ENCODE data around the gene MGAT5B. TPM values are rescaled to one million over a fixed set of nuclear protein-coding genes. Genes with fewer than 3 reads are reported as not detected.

The MGAT5B gene
- total RNA-seq, 1 experiment from 2014 or later: 4.4 TPM

DNA sequence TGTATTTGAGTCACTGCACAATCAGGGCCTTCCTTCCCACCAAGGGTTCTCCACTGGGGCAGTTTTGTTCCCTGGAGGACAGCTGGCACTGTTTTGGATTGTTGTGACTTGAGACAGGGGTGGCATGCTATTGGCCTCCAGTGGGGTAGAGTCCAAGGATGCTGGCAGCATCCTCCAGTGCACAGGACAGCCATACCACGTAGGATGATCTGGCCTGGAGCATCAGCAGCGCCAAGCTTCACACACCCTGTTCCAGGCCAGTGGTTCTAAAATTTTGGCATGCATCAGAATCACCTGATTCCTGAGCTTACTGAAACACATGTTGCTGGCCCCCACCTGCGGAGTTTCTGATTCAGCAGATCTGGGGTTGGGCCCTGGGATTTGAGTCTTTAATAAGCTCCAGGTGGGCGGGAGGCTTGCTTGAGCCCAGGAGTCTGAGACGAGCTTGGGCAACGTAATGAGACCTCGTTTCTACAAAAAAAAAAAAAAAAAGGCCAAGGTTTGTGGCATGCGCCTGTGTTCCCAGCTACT, 83.2 kb downstream of the MGAT5B start:
- Histone ChIP-seq H3K9me2 (ENCODE audit: insufficient read depth) (no peaks in the 10 kb centered on the region), H3K4me2 (ENCODE audit: low read length) (no peak overlapping the region), H3K9ac (ENCODE audit: low read length) (no peak overlapping the region), H3K4me1 (ENCODE audit: control insufficient read depth in 1 of 2, insufficient read depth in 2 of 2, low read length in 2 of 2) (no peaks in the 10 kb centered on the region), H3K27me3 (ENCODE audit: insufficient read depth, low read length) (no peaks in the 10 kb centered on the region), H3K79me2 (ENCODE audit: insufficient read depth, low read length) (no peaks in the 10 kb centered on the region), H4K20me1 (ENCODE audit: insufficient read depth) (no peaks in the 10 kb centered on the region), H3K9me3 (ENCODE audit: control insufficient read depth in 1 of 2, insufficient read depth in 1 of 2, low read depth in 1 of 2, low read length in 2 of 2) (no peaks in the 10 kb centered on the region), H3K27ac (ENCODE audit: low read depth, low read length) (no peak overlapping the region), H3K36me3 (ENCODE audit: control insufficient read depth in 1 of 2, insufficient read depth in 2 of 2, low read length in 2 of 2) (no peaks in the 10 kb centered on the region), H2AFZ (ENCODE audit: low read depth, low read length, poor library complexity, severe bottlenecking) (no peak overlapping the region), H3K4me3 (replicated peaks in 1 of 2; ENCODE audit: low read depth in 1 of 2, low read length in 2 of 2) (no peak overlapping the region)
- no TSS peak for BruUV-seq (replicated peaks)
- ATAC-seq (no peak), DNase-seq (ENCODE audit: low read depth, low spot score) (no peak)
- POLR2A ChIA-PET: no interaction called here
- no peak for TF ChIP-seq JUND (IDR thresholded peaks at IDR 0.05)
- no peak for TF ChIP-seq CBX3 (IDR thresholded peaks at IDR 0.05; ENCODE audit: low read depth)
- no peak for TF ChIP-seq CTCF (IDR thresholded peaks at IDR 0.05 in 2 of 3, conservative IDR thresholded peaks at IDR 0.05 in 1 of 3; ENCODE audit: borderline replicate concordance in 1 of 3, insufficient read depth in 1 of 3, low read depth in 2 of 3, low read length in 2 of 3)
- no peak for TF ChIP-seq POLR2A (IDR thresholded peaks at IDR 0.05; ENCODE audit: borderline replicate concordance, extremely low read depth, insufficient read depth, insufficient read length)
- no peak for TF ChIP-seq EZH2 (IDR thresholded peaks at IDR 0.05)
- TF ChIP-seq, protein P1, sequence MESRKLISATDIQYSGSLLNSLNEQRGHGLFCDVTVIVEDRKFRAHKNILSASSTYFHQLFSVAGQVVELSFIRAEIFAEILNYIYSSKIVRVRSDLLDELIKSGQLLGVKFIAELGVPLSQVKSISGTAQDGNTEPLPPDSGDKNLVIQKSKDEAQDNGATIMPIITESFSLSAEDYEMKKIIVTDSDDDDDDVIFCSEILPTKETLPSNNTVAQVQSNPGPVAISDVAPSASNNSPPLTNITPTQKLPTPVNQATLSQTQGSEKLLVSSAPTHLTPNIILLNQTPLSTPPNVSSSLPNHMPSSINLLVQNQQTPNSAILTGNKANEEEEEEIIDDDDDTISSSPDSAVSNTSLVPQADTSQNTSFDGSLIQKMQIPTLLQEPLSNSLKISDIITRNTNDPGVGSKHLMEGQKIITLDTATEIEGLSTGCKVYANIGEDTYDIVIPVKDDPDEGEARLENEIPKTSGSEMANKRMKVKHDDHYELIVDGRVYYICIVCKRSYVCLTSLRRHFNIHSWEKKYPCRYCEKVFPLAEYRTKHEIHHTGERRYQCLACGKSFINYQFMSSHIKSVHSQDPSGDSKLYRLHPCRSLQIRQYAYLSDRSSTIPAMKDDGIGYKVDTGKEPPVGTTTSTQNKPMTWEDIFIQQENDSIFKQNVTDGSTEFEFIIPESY (IDR thresholded peaks at IDR 0.05; ENCODE audit: extremely low read depth, insufficient replicate concordance, low read length): no peak
- TF ChIP-seq SP1 (IDR thresholded peaks at IDR 0.05; ENCODE audit: low read depth): no peak
- TF ChIP-seq SRF (IDR thresholded peaks at IDR 0.05; ENCODE audit: low read depth): no peak
- TF ChIP-seq REST (IDR thresholded peaks at IDR 0.05; ENCODE audit: low read depth): no peak
- no peak for TF ChIP-seq RAD21 (IDR thresholded peaks at IDR 0.05; ENCODE audit: low read depth)
- CTCF ChIA-PET: no interaction called here
- intact Hi-C loops (cut with micrococcal nuclease): no loop called here
- RAD21 ChIA-PET (ENCODE audit: low non-redundant PET in 1 of 2, low total read pairs in 2 of 2, uncharacterized antibody in 2 of 2, unreplicated experiment in 2 of 2): interaction anchor here in 1 of 2 experiments (0.7 kb wide), 1 partner anchor 25 kb away, joined by 3 read pairs; no protein-coding TSS in a partner anchor
